Measurements from ENCODE around the gene PSMD4.
"Not testable (repeated sequence)": the region's sequence is repeated elsewhere in the genome, so short reads cannot be mapped to it uniquely, and the experiment has no call there.

PSMD4 gene

GRCh38 chr1:151267760-151268159 is 13.2 kb downstream of the PSMD4 start:
- no peak for DNase-seq

GRCh38 chr1:151273924-151274466 is 19.5 kb downstream of the PSMD4 start:
- DNase-seq, result no peak

GRCh38 chr1:151275341-151275740 is 20.8 kb downstream of the PSMD4 start:
- DNase-seq, result not testable (repeated sequence)

DNA sequence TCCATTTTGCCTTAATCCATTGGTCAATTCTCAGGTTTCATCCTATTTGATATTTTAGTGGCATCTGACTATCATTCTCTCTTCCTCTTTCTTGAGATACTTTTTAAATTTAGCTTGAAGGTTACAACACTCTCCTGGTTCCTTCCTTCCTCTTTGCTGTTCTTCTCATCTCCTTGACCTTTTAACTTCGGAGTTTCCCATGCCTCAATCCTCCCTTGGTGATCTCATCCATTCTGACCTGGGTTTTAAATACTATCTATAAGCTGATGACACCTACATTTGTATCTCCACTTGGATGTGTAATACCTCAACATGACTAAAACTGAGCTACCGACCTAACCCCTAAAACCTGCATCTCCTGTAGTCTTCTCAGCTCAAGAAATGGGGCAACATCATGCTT is 22.7 kb downstream of the PSMD4 start:
- no peak for DNase-seq

GRCh38 chr1:151281225-151281968 is 26.9 kb downstream of the PSMD4 start:
- DNase-seq, result peak; percentile 76 to 96 (median 91)

GRCh38 chr1:151281969-151282882 is 27.7 kb downstream of the PSMD4 start, which contains the start of gene ZNF687:
Gene ZNF687 (plus strand): TSS chr1:151282299. CDS start chr1:151286292, 3,993 bp downstream.
- peak; percentile 91 to 100 (median 100) for DNase-seq

DNA sequence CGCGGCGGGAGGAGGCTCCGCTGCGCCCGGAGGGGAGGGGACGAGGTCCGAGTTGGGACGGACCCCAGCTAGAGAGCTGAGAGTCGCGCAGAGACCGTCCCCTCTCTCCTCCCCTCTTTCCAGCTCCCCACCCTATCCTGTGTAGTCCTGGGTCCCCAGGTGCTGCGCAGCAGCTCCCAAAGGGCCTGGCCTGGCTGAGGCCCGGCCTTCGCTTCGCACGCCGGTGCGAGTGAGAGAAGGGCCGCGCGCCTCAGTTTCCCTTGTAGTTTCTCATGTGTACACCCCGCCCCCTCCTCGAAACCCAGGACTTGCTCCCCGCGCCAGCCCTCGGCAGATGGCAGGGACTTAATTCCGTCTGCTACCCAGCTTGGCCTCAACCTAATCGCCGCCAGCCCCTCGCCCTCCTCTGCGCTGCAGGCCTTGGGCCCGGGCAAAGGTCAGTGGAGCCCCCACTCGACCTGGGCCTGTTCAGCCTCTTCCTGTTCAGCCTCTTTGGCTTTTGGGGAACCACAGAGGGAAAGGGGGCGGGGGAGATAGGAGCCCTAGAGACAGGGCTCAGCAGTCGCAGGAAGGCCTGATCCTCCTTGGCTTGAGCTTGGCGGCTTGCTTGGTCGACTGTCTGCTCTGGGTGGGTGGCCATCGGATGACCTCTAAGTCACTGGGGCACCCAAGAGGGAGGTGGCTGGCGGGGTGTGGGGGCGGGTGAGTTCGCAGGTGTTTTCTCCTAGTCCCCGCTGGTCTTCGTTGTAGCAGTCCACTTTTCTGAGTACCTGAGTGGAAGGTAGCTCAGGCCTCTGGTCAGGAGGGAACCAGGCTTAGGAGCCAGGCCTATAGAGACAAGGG is 28.6 kb downstream of the PSMD4 start:
- peak in 15 of 56 donors; percentile 11 to 54 (median 29) for DNase-seq

- DNase-seq, result no peak
Measured at GRCh38 chr1:151284013-151284577, 29.6 kb downstream of the PSMD4 start.

DNA sequence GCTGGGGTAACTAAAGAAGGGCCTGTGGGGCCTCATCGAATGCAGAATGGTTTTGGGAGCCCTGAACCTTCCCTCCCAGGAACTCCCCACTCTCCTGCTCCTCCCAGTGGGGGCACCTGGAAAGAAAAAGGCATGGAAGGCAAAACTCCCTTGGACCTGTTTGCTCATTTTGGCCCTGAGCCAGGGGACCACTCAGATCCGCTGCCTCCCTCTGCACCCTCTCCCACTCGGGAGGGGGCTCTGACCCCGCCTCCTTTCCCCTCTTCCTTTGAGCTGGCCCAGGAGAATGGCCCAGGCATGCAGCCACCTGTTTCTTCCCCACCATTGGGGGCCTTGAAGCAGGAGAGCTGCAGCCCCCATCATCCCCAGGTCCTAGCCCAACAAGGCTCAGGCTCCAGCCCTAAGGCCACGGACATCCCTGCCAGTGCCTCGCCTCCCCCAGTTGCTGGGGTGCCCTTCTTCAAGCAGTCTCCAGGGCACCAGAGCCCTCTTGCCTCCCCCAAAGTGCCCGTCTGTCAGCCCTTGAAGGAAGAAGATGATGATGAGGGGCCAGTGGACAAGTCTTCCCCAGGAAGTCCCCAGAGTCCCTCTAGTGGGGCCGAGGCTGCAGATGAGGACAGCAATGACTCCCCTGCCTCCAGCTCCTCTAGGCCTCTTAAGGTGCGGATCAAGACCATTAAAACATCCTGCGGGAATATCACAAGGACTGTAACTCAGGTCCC is 32.2 kb downstream of the PSMD4 start:
- DNase-seq, result peak in 1 of 56 donors; percentile 29

- DNase-seq, result no peak
Measured at GRCh38 chr1:151287341-151287699, 32.8 kb downstream of the PSMD4 start.

GRCh38 chr1:151287767-151288500 is 33.4 kb downstream of the PSMD4 start:
- DNase-seq, result no peak

DNA sequence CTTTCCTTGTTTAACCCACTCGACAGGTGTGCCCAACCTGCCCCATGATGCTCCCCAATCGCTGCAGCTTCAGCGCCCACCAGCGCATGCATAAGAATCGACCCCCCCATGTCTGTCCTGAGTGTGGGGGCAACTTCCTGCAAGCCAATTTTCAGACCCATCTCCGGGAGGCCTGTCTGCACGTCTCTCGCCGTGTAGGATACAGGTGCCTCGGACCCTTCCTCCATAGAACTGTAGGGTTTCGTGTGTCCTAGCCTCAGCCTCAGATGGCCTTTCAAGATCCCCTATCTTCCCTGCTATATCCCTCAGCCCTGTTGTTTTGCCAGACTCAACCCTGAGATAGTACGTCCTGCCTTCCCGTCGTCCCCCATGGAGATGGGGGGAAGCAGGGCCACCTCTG is 34.0 kb downstream of the PSMD4 start:
- no peak for DNase-seq

DNA sequence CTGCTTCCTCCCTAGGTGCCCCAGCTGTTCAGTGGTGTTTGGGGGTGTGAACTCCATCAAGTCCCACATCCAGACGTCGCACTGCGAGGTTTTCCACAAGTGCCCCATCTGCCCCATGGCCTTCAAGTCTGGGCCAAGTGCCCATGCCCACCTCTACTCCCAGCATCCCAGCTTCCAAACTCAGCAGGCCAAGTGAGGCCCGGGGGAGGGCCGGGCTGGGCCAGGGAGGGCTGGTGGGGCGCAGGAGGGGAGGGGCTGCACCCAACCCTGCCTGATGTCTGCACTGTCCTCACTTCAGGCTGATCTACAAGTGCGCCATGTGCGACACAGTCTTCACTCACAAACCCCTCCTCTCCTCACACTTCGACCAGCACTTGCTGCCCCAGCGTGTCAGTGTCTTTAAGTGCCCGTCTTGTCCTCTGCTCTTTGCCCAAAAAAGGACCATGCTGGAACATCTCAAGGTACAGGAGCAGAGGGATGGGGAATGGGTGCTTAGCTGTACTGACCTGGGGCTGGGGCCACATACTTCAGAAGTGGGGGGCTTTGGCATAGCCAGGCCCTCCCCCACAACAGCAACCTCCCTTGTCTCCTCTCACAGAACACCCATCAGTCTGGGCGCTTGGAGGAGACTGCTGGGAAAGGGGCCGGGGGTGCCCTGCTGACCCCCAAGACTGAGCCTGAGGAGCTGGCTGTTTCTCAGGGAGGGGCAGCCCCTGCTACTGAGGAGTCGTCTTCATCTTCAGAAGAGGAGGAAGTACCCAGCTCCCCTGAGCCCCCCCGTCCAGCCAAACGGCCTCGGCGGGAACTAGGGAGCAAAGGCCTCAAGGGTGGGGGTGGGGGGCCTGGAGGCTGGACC is 34.8 kb downstream of the PSMD4 start:
- no peak for DNase-seq

DNA sequence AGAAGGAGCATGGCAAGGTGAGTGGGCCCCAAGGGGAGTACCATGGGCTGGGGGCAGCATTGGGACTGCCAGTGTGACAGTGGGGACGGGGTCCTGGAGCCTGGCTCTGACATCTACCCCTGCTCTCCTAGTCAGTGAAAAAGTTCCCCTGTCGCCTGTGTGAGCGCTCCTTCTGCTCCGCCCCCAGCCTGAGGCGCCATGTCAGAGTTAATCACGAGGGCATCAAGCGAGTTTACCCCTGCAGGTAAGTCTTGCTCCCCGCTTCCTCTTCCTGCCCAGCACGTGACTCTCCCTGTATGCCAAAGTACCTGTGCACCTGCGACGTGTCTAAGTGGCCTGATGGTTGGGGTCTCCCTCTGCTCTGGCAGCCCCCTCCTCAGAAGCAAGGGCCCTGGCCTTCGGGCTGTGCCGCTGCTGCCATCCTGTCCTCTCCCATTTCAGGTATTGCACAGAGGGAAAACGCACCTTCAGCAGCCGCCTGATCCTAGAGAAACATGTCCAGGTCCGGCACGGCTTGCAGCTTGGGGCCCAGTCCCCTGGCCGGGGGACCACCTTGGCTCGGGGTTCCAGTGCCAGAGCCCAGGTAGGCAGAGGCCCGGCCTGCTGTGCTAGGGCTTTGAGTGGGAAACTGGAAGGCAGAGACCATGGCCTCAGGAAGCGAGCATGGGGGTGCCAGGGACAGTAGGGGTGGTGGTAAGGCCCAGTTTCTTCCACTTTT is 35.6 kb downstream of the PSMD4 start:
- DNase-seq, result no peak

DNA sequence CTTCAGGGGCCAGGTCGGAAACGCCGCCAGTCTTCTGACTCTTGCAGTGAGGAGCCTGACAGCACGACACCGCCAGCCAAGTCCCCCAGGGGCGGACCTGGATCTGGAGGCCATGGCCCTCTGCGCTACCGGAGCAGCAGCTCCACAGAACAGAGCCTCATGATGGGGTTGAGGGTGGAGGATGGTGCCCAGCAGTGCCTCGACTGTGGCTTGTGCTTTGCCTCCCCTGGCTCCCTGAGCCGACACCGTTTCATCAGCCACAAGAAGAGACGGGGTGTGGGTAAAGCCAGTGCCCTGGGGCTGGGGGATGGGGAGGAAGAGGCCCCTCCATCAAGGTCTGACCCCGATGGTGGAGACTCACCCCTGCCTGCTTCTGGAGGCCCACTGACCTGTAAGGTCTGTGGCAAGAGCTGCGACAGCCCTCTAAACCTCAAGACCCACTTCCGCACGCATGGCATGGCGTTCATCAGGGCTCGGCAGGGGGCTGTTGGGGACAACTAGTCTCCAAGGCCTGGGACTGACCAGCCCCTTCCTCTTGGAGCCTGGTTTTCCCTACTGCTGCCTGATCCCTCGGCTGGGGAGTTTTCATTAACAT is 36.3 kb downstream of the PSMD4 start:
- no peak for DNase-seq

- DNase-seq, result peak in 1 of 56 donors; percentile 12
Measured at GRCh38 chr1:151292207-151293030, 37.9 kb downstream of the PSMD4 start.

Data from amygdala (tissue), 56 donors.